HG03064 (cell line): ENCODE data around the gene DCAF5.
"Not testable (repeated sequence)": the region's sequence is repeated elsewhere in the genome, so short reads cannot be mapped to it uniquely, and the experiment has no call there.

Experiments
- ATAC-seq: cut with Tn5 transposase; IDR thresholded peaks from one replicate; pipeline ENCODE4 v1.9.1; 2021; ENCODE audit warnings: low read depth; ENCODE audit not compliant: unreplicated experiment

DCAF5 gene

GRCh38 chr14:69044965-69045555 lies 107.9 kb downstream of the DCAF5 start:
- no peak for ATAC-seq

- ATAC-seq = no peak
These were observed 108.6 kb downstream of the DCAF5 start for GRCh38 chr14:69044296-69044695.

- ATAC-seq = no peak
These were observed 109.2 kb downstream of the DCAF5 start for GRCh38 chr14:69043596-69044260.

GRCh38 chr14:69042787-69043444 lies 110.0 kb downstream of the DCAF5 start:
- no peak for ATAC-seq

GRCh38 chr14:69042299-69042698 lies 110.6 kb downstream of the DCAF5 start:
- no peak for ATAC-seq

- no peak for ATAC-seq
These were observed 111.1 kb downstream of the DCAF5 start for GRCh38 chr14:69041783-69042182.

GRCh38 chr14:69040353-69040752 lies 112.6 kb downstream of the DCAF5 start:
- no peak for ATAC-seq

GRCh38 chr14:69039288-69039628 lies 113.7 kb downstream of the DCAF5 start:
- ATAC-seq = no peak

- ATAC-seq = no peak
These were observed 114.2 kb downstream of the DCAF5 start for GRCh38 chr14:69038455-69039287.

GRCh38 chr14:69037790-69038454 lies 115.0 kb downstream of the DCAF5 start:
- no peak for ATAC-seq

GRCh38 chr14:69036757-69037506 lies 116.0 kb downstream of the DCAF5 start:
- ATAC-seq = no peak

GRCh38 chr14:69034612-69035262 lies 118.2 kb downstream of the DCAF5 start:
- ATAC-seq = no peak

GRCh38 chr14:69027242-69027913 lies 125.5 kb downstream of the DCAF5 start:
- no peak for ATAC-seq

GRCh38 chr14:69023035-69023434 lies 129.9 kb downstream of the DCAF5 start:
- ATAC-seq = no peak

GRCh38 chr14:69022093-69022492 lies 130.8 kb downstream of the DCAF5 start:
- not testable (repeated sequence) for ATAC-seq

GRCh38 chr14:69017706-69018105 lies 135.2 kb downstream of the DCAF5 start:
- no peak for ATAC-seq

- ATAC-seq = no peak
These were observed 138.1 kb downstream of the DCAF5 start for GRCh38 chr14:69014829-69015259.

GRCh38 chr14:69013943-69014782 lies 138.8 kb downstream of the DCAF5 start:
- no peak for ATAC-seq
